ENCODE measurements around the gene CCDC116. TPM values are rescaled to one million over a fixed set of nuclear protein-coding genes. Genes with fewer than 3 reads are reported as not detected.

Gene CCDC116
- polyA plus RNA-seq, 1 donor from 2014 or later = 0.28 TPM

- Histone ChIP-seq H3K9me3 (ENCODE audit: low read length) (no peaks in the 10 kb centered on the region), H3K79me2 (replicated peaks; ENCODE audit: insufficient read depth, low read length) (no peaks in the 10 kb centered on the region), H3K27ac (ENCODE audit: low read length) (no peak overlapping the region), H2AFZ (ENCODE audit: low read depth, low read length) (no peak overlapping the region), H3K9ac (ENCODE audit: low read length) (no peak overlapping the region), H3K4me2 (ENCODE audit: low read length) (no peak overlapping the region), H3F3A (ENCODE audit: insufficient read depth, low read length, poor library complexity, severe bottlenecking) (no peaks in the 10 kb centered on the region), H4K20me1 (ENCODE audit: insufficient read depth) (no peaks in the 10 kb centered on the region), H3K36me3 (ENCODE audit: insufficient read depth, low read length) (no peaks in the 10 kb centered on the region), H3K9me2 (ENCODE audit: insufficient read depth, low read length) (no peaks in the 10 kb centered on the region), H3K27me3 (ENCODE audit: insufficient read depth, low read depth, low read length) (no peaks in the 10 kb centered on the region), H3K4me3 (ENCODE audit: low read length) (no peak overlapping the region)
- TF ChIP-seq MXI1 (conservative IDR thresholded peaks at IDR 0.05; ENCODE audit: poor library complexity, severe bottlenecking) (no peak), TAF1 (IDR thresholded peaks at IDR 0.05; ENCODE audit: low read depth) (no peak), EZH2 (IDR thresholded peaks at IDR 0.05; ENCODE audit: borderline replicate concordance, insufficient read depth, low read length, poor library complexity, severe bottlenecking) (no peak), POLR2AphosphoS5 (IDR thresholded peaks at IDR 0.05) (no peak), SMC3 (conservative IDR thresholded peaks at IDR 0.05; ENCODE audit: poor library complexity) (no peak), REST (IDR thresholded peaks at IDR 0.05; ENCODE audit: borderline replicate concordance) (no peak), CTCF (IDR thresholded peaks at IDR 0.05; ENCODE audit: poor library complexity, severe bottlenecking) (no peak), RAD21 (conservative IDR thresholded peaks at IDR 0.05) (no peak), EP300 (conservative IDR thresholded peaks at IDR 0.05; ENCODE audit: poor library complexity, severe bottlenecking) (no peak)
These were observed 921 bp downstream of the CCDC116 start for GRCh38 chr22:21633481-21633880.

GRCh38 chr22:21634081-21634480, 1.5 kb downstream of the CCDC116 start:
- H4K20me1 ChIP-seq (ENCODE audit: insufficient read depth) = no peaks in the 10 kb centered on the region
- H3K36me3 ChIP-seq (ENCODE audit: insufficient read depth, low read length) = no peaks in the 10 kb centered on the region
- H3K79me2 ChIP-seq (replicated peaks; ENCODE audit: insufficient read depth, low read length) = no peaks in the 10 kb centered on the region
- H3K9ac ChIP-seq (ENCODE audit: low read length) = no peak overlapping the region
- H2AFZ ChIP-seq (ENCODE audit: low read depth, low read length) = no peak overlapping the region
- H3K27ac ChIP-seq (ENCODE audit: low read length) = no peak overlapping the region
- H3F3A ChIP-seq (ENCODE audit: insufficient read depth, low read length, poor library complexity, severe bottlenecking) = no peaks in the 10 kb centered on the region
- H3K27me3 ChIP-seq (ENCODE audit: insufficient read depth, low read depth, low read length) = no peaks in the 10 kb centered on the region
- TF ChIP-seq TAF1 (IDR thresholded peaks at IDR 0.05; ENCODE audit: low read depth) = no peak
- H3K9me2 ChIP-seq (ENCODE audit: insufficient read depth, low read length) = no peaks in the 10 kb centered on the region
- H3K4me3 ChIP-seq (ENCODE audit: low read length) = no peak overlapping the region
- no peaks in the 10 kb centered on the region for H3K9me3 ChIP-seq (ENCODE audit: low read length)
- no peak overlapping the region for H3K4me2 ChIP-seq (ENCODE audit: low read length)

GRCh38 chr22:21634844-21635243, 2.3 kb downstream of the CCDC116 start:
- no peaks in the 10 kb centered on the region for H4K20me1 ChIP-seq (ENCODE audit: insufficient read depth)
- H3K79me2 ChIP-seq (replicated peaks; ENCODE audit: insufficient read depth, low read length) = no peaks in the 10 kb centered on the region
- H3K36me3 ChIP-seq (ENCODE audit: insufficient read depth, low read length) = no peaks in the 10 kb centered on the region
- H3K4me2 ChIP-seq (ENCODE audit: low read length) = no peak overlapping the region
- H2AFZ ChIP-seq (ENCODE audit: low read depth, low read length) = no peak overlapping the region
- no peaks in the 10 kb centered on the region for H3K9me3 ChIP-seq (ENCODE audit: low read length)
- H3K4me3 ChIP-seq (ENCODE audit: low read length) = no peak overlapping the region
- H3K27me3 ChIP-seq (ENCODE audit: insufficient read depth, low read depth, low read length) = no peaks in the 10 kb centered on the region
- no peaks in the 10 kb centered on the region for H3F3A ChIP-seq (ENCODE audit: insufficient read depth, low read length, poor library complexity, severe bottlenecking)
- no peaks in the 10 kb centered on the region for H3K9me2 ChIP-seq (ENCODE audit: insufficient read depth, low read length)
- no peak overlapping the region for H3K9ac ChIP-seq (ENCODE audit: low read length)
- H3K27ac ChIP-seq (ENCODE audit: low read length) = no peak overlapping the region
- TF ChIP-seq TAF1 (IDR thresholded peaks at IDR 0.05; ENCODE audit: low read depth) (no peak), REST (IDR thresholded peaks at IDR 0.05; ENCODE audit: borderline replicate concordance) (no peak), SMC3 (conservative IDR thresholded peaks at IDR 0.05; ENCODE audit: poor library complexity) (no peak), RAD21 (conservative IDR thresholded peaks at IDR 0.05) (no peak), POLR2AphosphoS5 (IDR thresholded peaks at IDR 0.05) (no peak)
